Muscle of arm (tissue), 12 donors: ENCODE results near the gene SLC17A2. TPM values are rescaled to one million over a fixed set of nuclear protein-coding genes. Genes with fewer than 3 reads are reported as not detected.

ENCODE experiments used
- DNase-seq: peaks from one replicate; pipeline ENCODE4 v3.0.0-alpha.2; 2013
- polyA plus RNA-seq, 12 donors: library from polyadenylated mRNA; unstranded; fragments of 120-200 nt; gene quantifications; one replicate each; pipeline ENCODE4 v1.2.1, GENCODE V29; 2013; ENCODE audit not compliant: insufficient read length in 12 of 12

The SLC17A2 gene
- polyA plus RNA-seq, 12 donors, result 0.11 to 0.30 TPM; not detected in 10

- no peak for DNase-seq
Measured at GRCh38 chr6:25886066-25886465, 44.4 kb downstream of the SLC17A2 start.

DNA sequence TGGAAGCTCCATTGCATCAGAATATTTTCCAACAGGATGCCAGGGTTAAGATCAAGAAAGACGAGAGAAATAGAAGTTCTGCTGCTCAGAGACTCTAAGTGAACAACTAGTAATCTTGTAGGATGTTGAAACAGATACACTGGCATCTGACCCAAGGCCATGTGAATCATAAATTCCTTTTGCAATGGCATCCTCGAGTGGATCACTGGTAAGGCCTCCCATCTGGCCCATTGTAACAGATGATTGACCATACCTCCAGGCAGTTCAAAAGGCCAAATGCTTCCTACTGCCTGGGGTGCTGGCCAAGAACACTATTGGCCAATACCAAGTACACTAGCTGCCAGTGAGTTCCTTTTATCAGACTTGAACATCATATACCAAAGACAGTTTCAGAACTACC lies 46.5 kb downstream of the SLC17A2 start:
- no peak for DNase-seq

GRCh38 chr6:25883536-25883935 lies 47.0 kb downstream of the SLC17A2 start:
- DNase-seq, result no peak

DNA sequence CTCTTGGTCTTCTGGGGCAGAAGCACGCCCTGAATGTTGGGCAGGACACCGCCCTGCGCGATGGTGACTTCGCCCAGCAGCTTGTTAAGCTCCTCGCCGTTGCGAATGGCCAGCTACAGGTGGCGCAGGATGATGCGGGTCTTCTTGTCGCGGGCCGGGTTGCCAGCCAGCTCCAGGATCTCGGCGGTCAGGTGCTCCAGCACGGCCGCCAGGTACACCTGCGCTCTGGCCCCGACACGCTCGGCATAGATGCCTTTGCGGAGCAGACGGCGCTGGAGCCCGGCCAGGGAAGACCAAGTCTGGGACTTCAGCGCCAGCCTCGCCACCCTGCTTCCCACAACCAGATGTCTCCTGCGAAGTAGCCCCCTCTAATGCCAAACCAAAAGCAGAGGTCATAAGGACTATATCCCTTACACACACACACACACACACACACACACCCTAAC lies 48.4 kb downstream of the SLC17A2 start:
- no peak for DNase-seq

GRCh38 chr6:25880601-25881000 lies 49.9 kb downstream of the SLC17A2 start:
- no peak for DNase-seq

DNA sequence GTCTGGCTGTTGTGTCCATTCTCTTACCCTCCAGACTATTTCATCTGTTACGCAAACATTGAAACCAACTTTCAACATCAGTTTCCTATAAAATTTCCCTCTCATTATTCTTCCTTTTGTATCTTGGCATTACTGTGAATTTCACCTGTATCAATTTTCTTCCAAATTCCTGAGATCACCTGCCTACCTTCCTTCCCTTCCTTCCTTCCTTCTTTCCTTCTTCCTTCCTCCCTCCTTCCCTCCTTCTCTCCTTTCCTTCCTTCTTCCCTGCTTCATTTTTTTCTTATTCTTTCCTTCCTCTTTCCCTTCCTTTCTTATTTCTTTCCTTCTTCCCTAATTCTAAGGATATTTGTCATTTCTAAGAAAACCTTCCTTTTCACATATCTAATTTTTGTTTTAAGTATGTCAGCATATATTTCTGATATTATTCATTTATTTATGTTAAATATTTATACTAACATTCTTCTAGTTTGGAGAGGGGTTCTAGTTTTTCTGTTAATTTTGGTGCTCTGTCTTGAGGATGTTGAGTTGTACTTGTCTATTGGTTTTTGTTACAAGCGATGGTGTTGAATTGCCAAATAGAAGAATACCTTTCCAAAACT lies 51.7 kb downstream of the SLC17A2 start:
- no peak for DNase-seq

GRCh38 chr6:25875926-25876602 lies 54.4 kb downstream of the SLC17A2 start:
- no peak for DNase-seq

- no peak for DNase-seq
Measured at GRCh38 chr6:25875563-25875905, 55.0 kb downstream of the SLC17A2 start.

DNA sequence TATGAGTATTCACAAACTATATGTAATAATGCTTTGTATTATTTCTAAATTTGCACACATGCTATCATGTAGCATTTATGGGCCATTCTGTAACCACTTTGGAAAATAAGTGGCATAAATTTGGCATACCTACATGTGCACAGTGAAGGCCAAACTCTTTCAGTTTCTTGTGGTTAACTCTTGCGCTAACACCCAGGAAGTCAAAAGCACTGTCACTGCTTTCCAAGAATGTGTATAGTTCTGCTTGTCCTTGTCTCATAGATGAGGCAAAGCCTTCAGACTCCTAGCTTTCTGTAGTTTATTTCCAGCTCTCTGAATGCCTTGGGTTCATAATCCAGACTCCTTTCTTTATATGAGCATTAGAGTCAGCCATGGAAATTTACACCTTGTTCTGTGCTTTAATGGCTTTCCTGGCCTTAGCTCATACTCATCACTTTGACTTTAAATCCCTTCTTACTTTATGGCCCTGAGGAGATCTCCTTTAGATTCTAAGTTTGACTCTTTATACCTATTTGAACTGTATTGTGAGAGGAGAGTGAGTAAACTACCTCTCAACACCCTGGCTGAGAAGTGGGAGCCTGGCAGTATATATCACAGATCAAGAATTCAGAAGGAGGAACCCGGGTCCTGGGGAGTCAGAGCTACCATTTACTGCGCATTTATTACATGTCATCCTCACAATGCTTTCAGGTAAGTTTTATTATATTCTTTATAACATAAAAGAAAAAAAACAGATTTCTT lies 55.5 kb downstream of the SLC17A2 start:
- DNase-seq, result no peak

DNA sequence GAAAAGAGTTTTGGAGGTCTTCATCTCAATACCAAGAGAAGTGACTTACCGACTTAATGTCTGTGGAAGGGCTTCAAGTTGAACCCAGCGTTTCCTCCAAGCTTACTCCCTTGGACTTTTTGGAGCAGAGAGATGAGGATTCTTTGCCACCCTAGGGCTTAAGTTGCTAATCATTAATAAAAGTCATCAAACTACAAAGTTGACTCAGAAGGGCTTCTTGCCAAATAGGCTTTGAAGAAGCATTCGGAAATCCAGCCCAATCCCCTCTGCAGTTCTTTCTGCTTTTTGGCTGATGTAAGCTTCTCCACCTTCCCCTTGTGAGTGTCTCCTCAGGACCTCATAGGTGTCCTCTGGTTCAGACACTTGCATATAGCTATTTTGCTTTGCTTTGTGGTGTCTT lies 56.4 kb downstream of the SLC17A2 start, which contains the start of gene SLC17A3:
TSS of gene SLC17A3 (minus strand) at position 126 of the 400 bp plus-strand sequence. CDS start 5,856 bp downstream, outside the sequence.
- DNase-seq, result no peak

DNA sequence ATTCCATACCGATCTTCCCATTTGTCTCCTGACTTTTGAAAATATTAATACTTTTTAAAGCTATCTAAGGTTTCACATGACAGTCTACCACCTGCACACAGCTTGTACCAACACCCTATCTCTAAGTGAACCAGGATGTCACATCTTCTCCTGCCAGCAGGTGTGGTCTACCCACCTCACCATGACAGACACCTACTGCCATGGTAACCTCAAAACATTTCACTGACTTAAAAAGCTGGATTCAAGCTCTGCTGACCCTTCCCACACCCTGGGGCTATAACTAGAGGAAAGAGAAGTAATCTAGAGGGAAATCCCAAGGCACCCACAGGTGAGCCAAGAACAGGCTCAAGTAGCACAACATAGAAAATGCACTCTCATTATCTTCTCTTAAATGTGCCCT lies 57.7 kb downstream of the SLC17A2 start:
- DNase-seq, result no peak

- no peak for DNase-seq
Measured at GRCh38 chr6:25869840-25870239, 60.7 kb downstream of the SLC17A2 start.

- no peak for DNase-seq
Measured at GRCh38 chr6:25868436-25869183, 61.9 kb downstream of the SLC17A2 start.

GRCh38 chr6:25866011-25866410 lies 64.5 kb downstream of the SLC17A2 start:
- no peak for DNase-seq

GRCh38 chr6:25863360-25863759 lies 67.1 kb downstream of the SLC17A2 start:
- DNase-seq, result no peak

Other genes starting within 250 kb of the SLC17A2 start
- 1 to 10 TPM in 1 of 12 donors, under 1 TPM in 2, not detected in 9; 0.04 to 4.7 (median 0.21) TPM for gene SLC17A4, start 175.9 kb downstream of the SLC17A2 start, polyA plus RNA-seq
- under 1 TPM in 1 of 12 donors, not detected in 11; 0.52 TPM for gene SLC17A1, start 98.6 kb downstream of the SLC17A2 start, polyA plus RNA-seq
- gene SLC17A3, start 56.4 kb downstream of the SLC17A2 start, polyA plus RNA-seq, result under 1 TPM in 1 of 12 donors, not detected in 11; 0.30 TPM
- 10 to 100 TPM in 2 of 12 donors, 1 to 10 TPM in 9, not detected in 1; 5.0 to 12.6 (median 6.9) TPM for gene TRIM38, start 32.1 kb upstream of the SLC17A2 start, polyA plus RNA-seq
- 10 to 100 TPM in 1 of 12 donors, 1 to 10 TPM in 10, not detected in 1; 3.4 to 16.9 (median 5.0) TPM for gene HFE, start 156.7 kb upstream of the SLC17A2 start, polyA plus RNA-seq